Measurements from ENCODE around the gene CTBP2. TPM values are rescaled to one million over a fixed set of nuclear protein-coding genes. Genes with fewer than 3 reads are reported as not detected.

CTBP2 gene
- total RNA-seq, 4 donors from 2014 or later = 41.8 to 55.9 (median 47.1) TPM

GRCh38 chr10:125205431-125205830 lies 45.1 kb upstream of the CTBP2 start:
- TF ChIP-seq POLR2A (IDR thresholded peaks at IDR 0.05) (no peak), CTCF (IDR thresholded peaks at IDR 0.05) (no peak)
- H3K36me3 ChIP-seq = no peaks in the 10 kb centered on the region
- H3K9me3 ChIP-seq = no peaks in the 10 kb centered on the region
- WGBS, 2 donors = 100% methylated on average over 1 of the region's 2 CpGs; no CpG with 5 or more reads in 1 of the 2 donors
- H3K27me3 ChIP-seq = no peaks in the 10 kb centered on the region
- no peak for DNase-seq
- no peak overlapping the region for H3K4me3 ChIP-seq
- intact Hi-C loops (cut with DNase I) = no loop called here
- H3K4me1 ChIP-seq = no peaks in the 10 kb centered on the region
- no peak overlapping the region for H3K27ac ChIP-seq

DNA sequence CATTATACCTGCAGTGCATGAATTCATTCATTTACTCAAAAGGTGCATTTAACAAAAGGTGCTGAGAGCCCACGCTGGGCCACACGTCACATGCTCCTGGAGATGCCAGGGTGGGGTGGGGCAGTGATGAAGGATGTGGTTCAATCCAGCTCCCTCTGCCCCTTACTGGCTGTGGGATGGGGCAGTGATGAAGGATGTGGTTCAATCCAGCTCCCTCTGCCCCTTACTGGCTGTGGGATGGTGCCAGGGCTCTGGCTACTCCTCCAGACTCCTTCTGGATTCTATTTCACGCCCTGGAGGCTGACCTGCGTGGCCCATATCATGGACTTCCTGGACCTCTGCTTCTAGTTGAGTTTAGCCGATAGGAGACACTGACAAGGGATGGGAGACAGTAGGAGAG lies 44.0 kb upstream of the CTBP2 start:
- TF ChIP-seq POLR2A (IDR thresholded peaks at IDR 0.05) (no peak), CTCF (IDR thresholded peaks at IDR 0.05) (no peak)
- no peaks in the 10 kb centered on the region for H3K4me1 ChIP-seq
- peaks cover 0 to 3% (median 0%) of the 10 kb centered on the region in 4 donors for H3K27me3 ChIP-seq
- H3K36me3 ChIP-seq = no peaks in the 10 kb centered on the region
- no peak for DNase-seq
- no peak overlapping the region for H3K27ac ChIP-seq
- H3K9me3 ChIP-seq = no peaks in the 10 kb centered on the region
- 73 to 76% methylated on average over 3 to 4 of the region's 5 CpGs for WGBS, 2 donors
- no peak overlapping the region for H3K4me3 ChIP-seq
- intact Hi-C loops (cut with DNase I) = no loop called here

GRCh38 chr10:125203186-125203800 lies 42.9 kb upstream of the CTBP2 start:
- Histone ChIP-seq H3K27ac (no peak overlapping the region), H3K27me3 (peaks cover 0 to 3% (median 0%) of the 10 kb centered on the region in 4 donors), H3K4me1 (no peaks in the 10 kb centered on the region), H3K36me3 (no peaks in the 10 kb centered on the region), H3K4me3 (no peak overlapping the region), H3K9me3 (no peaks in the 10 kb centered on the region)
- TF ChIP-seq CTCF (IDR thresholded peaks at IDR 0.05) (no peak), POLR2A (IDR thresholded peaks at IDR 0.05) (no peak)
- intact Hi-C loops (cut with DNase I) = no loop called here
- no peak for DNase-seq
- 77 to 89% methylated on average over 10 of the region's 10 CpGs for WGBS, 2 donors

DNA sequence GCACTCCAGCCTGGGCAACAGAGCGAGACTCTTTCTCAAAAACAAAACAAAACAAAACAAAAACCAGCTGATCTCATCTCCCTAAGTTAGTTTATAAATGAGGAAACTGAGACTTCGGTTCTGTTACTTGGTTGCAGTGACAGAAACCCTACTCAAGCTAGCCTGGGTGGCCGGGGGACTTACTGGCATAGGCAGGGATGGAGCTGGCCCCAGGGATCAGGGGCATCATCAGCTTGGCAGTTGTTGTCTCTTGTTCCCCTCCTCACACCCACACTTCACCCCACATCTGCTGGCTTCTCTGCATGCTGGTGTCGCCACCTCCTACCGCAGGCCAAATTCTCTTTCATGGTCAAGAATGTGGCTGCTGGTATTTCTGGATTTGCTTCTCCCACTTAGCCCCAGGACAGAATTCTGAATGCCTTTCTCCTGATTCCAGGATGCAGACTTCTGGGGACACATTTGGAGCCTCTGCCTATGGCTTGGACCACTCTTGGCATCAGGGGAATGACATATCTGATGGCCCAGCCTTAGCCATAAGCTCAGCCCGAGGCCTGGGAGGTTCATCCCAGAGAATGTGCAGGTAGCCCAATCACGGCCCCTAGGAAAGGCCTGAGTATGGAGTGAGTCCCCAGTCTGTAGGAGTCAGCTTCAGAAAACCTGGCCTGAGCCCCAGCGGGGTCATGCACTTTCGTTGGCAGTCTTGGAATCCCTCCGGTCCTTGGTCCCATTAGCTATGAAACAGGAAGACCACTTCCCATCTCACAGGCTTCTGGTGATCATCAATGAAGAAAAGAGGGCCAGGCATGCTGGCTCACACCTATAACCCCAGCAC lies 41.6 kb upstream of the CTBP2 start:
- no peak for TF ChIP-seq POLR2A (IDR thresholded peaks at IDR 0.05)
- no peak for TF ChIP-seq CTCF (IDR thresholded peaks at IDR 0.05)
- DNase-seq = no peak
- peaks cover 0 to 3% (median 0%) of the 10 kb centered on the region in 4 donors for H3K27me3 ChIP-seq
- H3K9me3 ChIP-seq = no peaks in the 10 kb centered on the region
- 81 to 92% methylated on average over 6 to 8 of the region's 10 CpGs for WGBS, 2 donors
- intact Hi-C loops (cut with DNase I) = no loop called here
- no peak overlapping the region for H3K4me3 ChIP-seq
- H3K27ac ChIP-seq = no peak overlapping the region
- H3K36me3 ChIP-seq = no peaks in the 10 kb centered on the region
- H3K4me1 ChIP-seq = no peaks in the 10 kb centered on the region

- intact Hi-C loops (cut with DNase I) = no loop called here
- Histone ChIP-seq H3K4me3 (no peak overlapping the region), H3K27me3 (peaks cover 0 to 3% (median 0%) of the 10 kb centered on the region in 4 donors), H3K36me3 (no peaks in the 10 kb centered on the region), H3K4me1 (no peaks in the 10 kb centered on the region), H3K27ac (no peak overlapping the region), H3K9me3 (no peaks in the 10 kb centered on the region)
- DNase-seq = no peak
- WGBS, 2 donors = 24 to 55% methylated on average over 4 to 5 of the region's 5 CpGs
- no peak for TF ChIP-seq CTCF (IDR thresholded peaks at IDR 0.05)
- no peak for TF ChIP-seq POLR2A (IDR thresholded peaks at IDR 0.05)
These were observed 40.8 kb upstream of the CTBP2 start for GRCh38 chr10:125201108-125201524.
